Left ventricle myocardium inferior (tissue), 1 donor: ENCODE results near the gene SOD2. TPM values are rescaled to one million over a fixed set of nuclear protein-coding genes. Genes with fewer than 3 reads are reported as not detected.

ENCODE experiments used
- DNase-seq: peaks from one replicate; pipeline ENCODE4 v3.0.0-alpha.2; 2020
- H3K27ac ChIP-seq: fragments of 200-600 bp; replicated peaks from 2 replicates; pipeline ENCODE4 v1.8.0; 2021
- H3K27me3 ChIP-seq: fragments of 200-600 bp; 2 replicates; pipeline ENCODE4 v1.8.0; 2021; ENCODE audit warnings: low read depth
- H3K36me3 ChIP-seq: fragments of 200-600 bp; 2 replicates; pipeline ENCODE4 v1.8.0; 2021
- H3K4me1 ChIP-seq: fragments of 200-600 bp; 2 replicates; pipeline ENCODE4 v1.8.0; 2021
- H3K4me3 ChIP-seq: fragments of 200-600 bp; 2 replicates; pipeline ENCODE4 v1.8.0; 2021; ENCODE audit warnings: mild to moderate bottlenecking, moderate library complexity
- H3K9me3 ChIP-seq: fragments of 200-600 bp; replicated peaks from 2 replicates; pipeline ENCODE4 v1.8.0; 2021
- intact Hi-C: fragments of 100-400 bp; cut with micrococcal nuclease; formaldehyde crosslinking; loops from one replicate; pipeline ENCODE4 v1.11.0; 2022
- total RNA-seq: library from RNA; stranded (reverse); fragmentation: NEBNext Ultra II Directional; extraction: Animal tissue kit (Norgen Biotek cat#: 25700); gene quantifications from one replicate; pipeline ENCODE4 v1.2.1, GENCODE V29; 2021
- TF ChIP-seq, protein P1 (sequence below): fragments of 200-600 bp; IDR thresholded peaks from 2 replicates; pipeline ENCODE4 v1.8.0; 2021; ENCODE audit warnings: antibody characterized with exemption, mild to moderate bottlenecking, borderline replicate concordance
- donor health status: DM: no; HTN: yes; CAD: no; lungs with severe emphysema.

SOD2 gene
- total RNA-seq, 1 donor from 2014 or later = 1,000 TPM

DNA sequence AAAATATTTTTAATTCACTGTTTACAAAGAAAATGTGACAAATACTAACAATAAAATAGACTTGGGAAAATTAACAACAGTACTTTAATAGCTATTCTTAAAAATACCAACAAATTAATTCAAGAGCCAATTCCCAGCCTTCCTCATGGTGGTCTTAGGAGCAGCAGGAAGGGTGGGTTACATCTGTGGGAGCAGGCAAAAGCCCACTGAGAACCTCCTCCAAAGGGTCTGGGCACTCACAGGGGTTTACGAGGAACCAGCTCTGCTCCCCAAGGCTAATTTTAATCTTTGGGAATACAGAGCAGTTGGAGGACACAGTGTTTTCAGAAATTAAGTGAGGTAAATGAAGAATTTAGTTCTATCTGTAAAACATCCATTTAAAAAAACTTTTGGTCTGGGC, 10.2 kb downstream of the SOD2 start:
- Histone ChIP-seq H3K4me1 (peaks cover 74% of the 10 kb centered on the region), H3K27ac (no peak overlapping the region), H3K27me3 (no peaks in the 10 kb centered on the region), H3K4me3 (no peak overlapping the region), H3K36me3 (peaks cover 95% of the 10 kb centered on the region), H3K9me3 (no peaks in the 10 kb centered on the region)
- intact Hi-C loops = no loop called here
- TF ChIP-seq, protein P1, sequence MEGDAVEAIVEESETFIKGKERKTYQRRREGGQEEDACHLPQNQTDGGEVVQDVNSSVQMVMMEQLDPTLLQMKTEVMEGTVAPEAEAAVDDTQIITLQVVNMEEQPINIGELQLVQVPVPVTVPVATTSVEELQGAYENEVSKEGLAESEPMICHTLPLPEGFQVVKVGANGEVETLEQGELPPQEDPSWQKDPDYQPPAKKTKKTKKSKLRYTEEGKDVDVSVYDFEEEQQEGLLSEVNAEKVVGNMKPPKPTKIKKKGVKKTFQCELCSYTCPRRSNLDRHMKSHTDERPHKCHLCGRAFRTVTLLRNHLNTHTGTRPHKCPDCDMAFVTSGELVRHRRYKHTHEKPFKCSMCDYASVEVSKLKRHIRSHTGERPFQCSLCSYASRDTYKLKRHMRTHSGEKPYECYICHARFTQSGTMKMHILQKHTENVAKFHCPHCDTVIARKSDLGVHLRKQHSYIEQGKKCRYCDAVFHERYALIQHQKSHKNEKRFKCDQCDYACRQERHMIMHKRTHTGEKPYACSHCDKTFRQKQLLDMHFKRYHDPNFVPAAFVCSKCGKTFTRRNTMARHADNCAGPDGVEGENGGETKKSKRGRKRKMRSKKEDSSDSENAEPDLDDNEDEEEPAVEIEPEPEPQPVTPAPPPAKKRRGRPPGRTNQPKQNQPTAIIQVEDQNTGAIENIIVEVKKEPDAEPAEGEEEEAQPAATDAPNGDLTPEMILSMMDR = no peak
- DNase-seq = no peak

- no peak for DNase-seq
- H3K27ac ChIP-seq = no peak overlapping the region
- intact Hi-C loops = no loop called here
- peaks cover 69% of the 10 kb centered on the region for H3K4me1 ChIP-seq
- H3K27me3 ChIP-seq = no peaks in the 10 kb centered on the region
- peaks cover 95% of the 10 kb centered on the region for H3K36me3 ChIP-seq
- TF ChIP-seq, protein P1 = no peak
- no peak overlapping the region for H3K4me3 ChIP-seq
- H3K9me3 ChIP-seq = no peaks in the 10 kb centered on the region
Measured at GRCh38 chr6:159682295-159682694, 10.7 kb downstream of the SOD2 start.

DNA sequence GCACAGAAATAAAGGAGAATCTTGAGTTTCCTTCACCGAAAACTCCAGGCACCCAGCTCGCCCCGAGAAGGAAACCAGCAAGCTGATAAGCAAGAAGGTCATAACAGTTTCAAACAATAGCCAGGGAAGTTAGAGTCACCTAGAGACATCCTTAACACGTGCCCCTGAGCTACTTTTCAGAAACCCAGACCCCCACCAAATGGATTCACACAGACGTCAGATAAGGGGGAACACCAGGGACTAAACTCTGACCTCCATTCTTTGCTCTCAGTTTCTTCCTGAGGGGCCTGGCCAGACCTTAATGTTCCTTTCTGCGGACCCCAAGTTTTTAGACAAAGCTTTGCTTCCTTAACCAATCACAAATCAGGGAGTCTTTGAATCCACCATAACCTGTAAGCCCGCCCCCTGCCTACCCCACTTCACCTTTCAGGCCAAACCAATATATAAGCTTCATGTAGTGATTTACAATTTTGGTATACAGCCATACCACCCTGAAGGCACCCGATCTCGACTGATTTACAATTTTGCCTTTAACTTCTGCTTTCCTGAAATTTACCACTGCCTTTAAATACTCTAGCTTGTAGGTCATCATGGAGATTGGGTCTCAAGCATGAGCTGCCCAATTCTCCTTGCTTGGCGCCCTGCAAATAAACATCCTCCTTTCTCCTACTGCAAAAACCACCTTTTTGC, 11.7 kb downstream of the SOD2 start:
- Histone ChIP-seq H3K9me3 (no peaks in the 10 kb centered on the region), H3K4me3 (no peak overlapping the region), H3K4me1 (peaks cover 59% of the 10 kb centered on the region), H3K27ac (no peak overlapping the region), H3K36me3 (peaks cover 92% of the 10 kb centered on the region), H3K27me3 (no peaks in the 10 kb centered on the region)
- DNase-seq = no peak
- intact Hi-C loops = no loop called here
- TF ChIP-seq, protein P1 = no peak

DNA sequence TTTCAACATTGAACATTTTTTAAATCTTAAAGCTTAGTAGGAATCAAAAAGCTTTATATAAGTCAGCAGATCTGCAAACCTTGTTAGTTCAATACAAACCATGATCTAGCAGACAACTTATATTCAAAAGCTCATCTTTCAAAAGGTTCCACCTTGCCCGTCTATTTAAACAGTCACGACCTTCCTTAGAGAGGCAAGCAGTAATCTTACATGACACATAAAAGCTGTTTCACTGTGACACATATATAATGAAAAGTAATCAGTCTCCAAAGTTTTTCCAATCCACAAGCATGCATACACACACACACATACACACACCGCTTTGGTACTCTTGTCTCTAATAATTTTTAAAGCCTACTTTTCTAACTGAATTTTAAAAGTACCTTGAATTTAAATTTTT, 12.9 kb downstream of the SOD2 start:
- Histone ChIP-seq H3K4me3 (no peak overlapping the region), H3K27ac (no peak overlapping the region), H3K4me1 (peaks cover 53% of the 10 kb centered on the region), H3K27me3 (no peaks in the 10 kb centered on the region), H3K9me3 (no peaks in the 10 kb centered on the region), H3K36me3 (peaks cover 81% of the 10 kb centered on the region)
- DNase-seq = no peak
- TF ChIP-seq, protein P1 = no peak
- intact Hi-C loops = no loop called here

DNA sequence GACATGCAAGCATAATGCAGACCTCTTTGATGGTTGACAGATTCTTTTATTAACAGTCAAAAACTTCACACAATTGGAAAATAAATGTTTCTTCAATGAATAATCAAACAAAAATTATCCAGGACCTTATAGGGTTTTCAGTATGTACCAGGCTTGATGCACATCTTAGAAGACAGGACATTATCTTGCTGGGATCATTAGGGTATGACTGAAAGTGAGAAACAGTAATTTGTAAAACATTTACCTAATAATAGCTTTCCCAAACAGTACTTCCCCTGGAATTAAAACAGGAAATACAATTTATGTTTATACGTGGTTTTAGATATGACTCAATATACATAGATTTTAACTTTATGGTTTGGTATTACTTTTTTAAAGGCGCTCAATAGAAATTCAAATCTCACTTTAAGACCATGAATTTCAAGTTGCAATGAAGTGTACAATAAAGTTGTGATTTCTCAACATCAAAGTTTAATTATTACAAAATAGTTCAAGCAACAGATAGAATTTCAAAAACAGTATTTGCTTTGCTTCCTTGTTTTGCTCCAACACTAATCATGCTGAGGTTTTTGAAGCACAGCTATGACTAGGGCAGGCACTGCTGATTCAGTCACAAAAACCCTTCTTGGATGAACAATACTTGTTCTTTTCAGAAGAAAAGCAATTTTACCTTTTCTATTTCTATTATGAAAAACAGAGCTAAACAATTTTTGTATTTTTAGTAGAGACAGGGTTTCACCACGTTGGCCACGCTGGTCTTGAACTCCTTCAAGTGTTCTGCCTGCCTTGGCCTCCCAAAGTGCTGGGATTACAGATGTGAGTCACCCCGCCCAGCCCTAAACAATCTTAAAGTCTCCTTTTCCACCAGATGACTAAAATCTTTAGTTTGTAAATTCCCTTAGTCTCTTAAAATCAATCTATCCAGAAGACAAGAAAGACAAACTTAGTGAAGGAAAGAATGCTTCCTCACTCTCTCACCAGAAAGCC, 13.7 kb downstream of the SOD2 start:
- TF ChIP-seq, protein P1 = no peak
- no peak overlapping the region for H3K4me3 ChIP-seq
- no peak overlapping the region for H3K27ac ChIP-seq

More for the DNA sequence above, 13.7 kb downstream of the SOD2 start:
- no peaks in the 10 kb centered on the region for H3K9me3 ChIP-seq
- no peaks in the 10 kb centered on the region for H3K27me3 ChIP-seq
- H3K36me3 ChIP-seq = peaks cover 74% of the 10 kb centered on the region
- intact Hi-C loops = no loop called here
- DNase-seq = no peak
- H3K4me1 ChIP-seq = peaks cover 47% of the 10 kb centered on the region
